Brain microvascular endothelial cell (primary cell): ENCODE data around the gene TTC31.

Experiments used
- DNase-seq: peaks from one replicate; pipeline ENCODE4 v3.0.0-alpha.2; 2020
- H3K27ac ChIP-seq: fragments of 250-450 bp; sonication (Bioruptor Pico); 2 replicates; pipeline ENCODE4 v1.5.1; 2020; ENCODE audit warnings: mild to moderate bottlenecking, moderate library complexity
- H3K27me3 ChIP-seq: fragments of 250-450 bp; sonication (Bioruptor Pico); replicated peaks from 2 replicates; pipeline ENCODE4 v1.5.1; 2020; ENCODE audit warnings: mild to moderate bottlenecking
- H3K36me3 ChIP-seq: fragments of 250-450 bp; sonication (Bioruptor Pico); replicated peaks from 2 replicates; pipeline ENCODE4 v1.5.1; 2020; ENCODE audit warnings: mild to moderate bottlenecking
- H3K4me3 ChIP-seq: 2 replicates; pipeline ENCODE4 v1.5.1; 2011; ENCODE audit warnings: low read depth, mild to moderate bottlenecking, control low read depth, low read length, moderate library complexity
- in situ Hi-C: cut with HindIII; loops from 2 replicates; pipeline ENCODE4 v1.10.0; 2017; ENCODE audit warnings: low sequenced_read_pairs, low pct_ligation_motif_present
- TF ChIP-seq, protein P1 (sequence below): IDR thresholded peaks from 2 replicates; pipeline ENCODE4 v1.5.1; 2011; ENCODE audit warnings: low read depth, mild to moderate bottlenecking, moderate library complexity, low read length, control low read depth, inconsistent platforms; ENCODE audit errors: missing control alignments

TTC31 gene

DNA sequence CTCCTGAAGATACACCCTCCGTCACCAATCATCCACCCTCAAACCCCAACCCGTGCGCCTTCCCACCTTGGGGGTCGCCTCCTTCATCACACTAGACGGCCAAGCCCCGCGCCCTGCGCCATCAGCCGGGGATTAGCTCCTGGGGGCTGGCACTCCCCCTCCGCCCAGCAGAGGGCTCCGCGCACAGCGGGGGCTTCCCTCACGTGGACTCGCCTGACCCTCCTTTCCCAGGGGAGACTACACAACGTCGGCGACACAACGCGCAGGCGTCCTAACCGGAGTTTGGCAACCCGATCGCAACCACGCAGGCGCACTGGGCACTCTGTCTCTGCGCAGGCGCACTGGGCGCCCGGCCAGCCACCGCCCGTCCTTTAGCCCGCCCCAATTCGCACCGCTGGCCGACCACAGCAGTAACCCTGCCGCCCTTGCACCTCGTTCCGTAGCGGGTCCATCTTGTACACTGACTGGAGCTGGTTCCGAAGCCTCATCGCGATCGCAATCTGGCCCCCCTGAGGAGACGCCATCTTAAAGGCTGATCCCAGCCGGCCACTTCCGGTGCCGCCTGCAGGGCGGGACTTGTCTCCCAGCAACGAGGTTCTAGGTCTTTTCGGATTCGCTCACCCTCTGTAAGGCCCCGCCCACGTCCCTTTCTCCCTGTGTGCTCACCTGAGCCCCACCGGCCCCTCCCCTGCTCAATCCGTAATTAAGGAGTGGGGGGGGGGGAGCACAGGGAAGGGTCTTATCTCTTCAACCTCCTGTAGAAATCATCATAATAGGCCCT lies 24.5 kb downstream of the TTC31 start, which contains the start of gene PCGF1:
Gene PCGF1 (minus strand): TSS at position 551 of the 781 bp plus-strand sequence. CDS start 27 bp downstream, at position 524.
- peak within 1 kb of the TSS; percentile 97 for H3K27ac ChIP-seq
- DNase-seq: peak; percentile 97
- H3K27me3 ChIP-seq: peaks cover 12% of the 10 kb centered on the region

DNA sequence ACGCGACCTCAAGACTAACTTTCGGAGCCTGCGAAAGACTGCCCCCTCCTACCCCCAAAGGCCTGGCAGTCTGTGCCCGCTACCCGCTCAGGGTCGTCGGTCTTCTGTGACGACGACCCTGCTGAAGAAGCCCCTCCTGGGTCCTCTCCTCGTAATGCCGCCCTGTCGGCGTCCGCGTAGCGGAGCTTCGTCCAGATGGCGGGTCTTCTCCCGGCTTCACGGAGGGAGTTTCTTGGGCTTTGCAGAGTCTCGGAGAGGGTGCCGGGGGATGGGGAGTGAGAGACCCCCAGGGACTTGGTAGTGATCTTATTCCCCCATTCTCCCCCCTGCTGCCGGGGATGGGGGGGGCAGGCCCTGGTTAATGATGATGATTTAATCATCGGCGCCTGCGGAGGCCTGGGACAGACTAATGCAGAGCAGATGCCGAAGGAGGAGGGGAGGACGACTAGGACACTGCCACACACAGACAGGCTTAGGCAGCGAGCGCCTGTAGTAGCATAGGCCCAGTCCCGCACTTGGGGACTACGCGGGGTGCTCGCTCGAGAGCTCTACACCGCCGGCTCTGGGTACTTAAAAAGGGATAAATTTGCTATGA lies 25.1 kb downstream of the TTC31 start:
- TF ChIP-seq, protein P1, sequence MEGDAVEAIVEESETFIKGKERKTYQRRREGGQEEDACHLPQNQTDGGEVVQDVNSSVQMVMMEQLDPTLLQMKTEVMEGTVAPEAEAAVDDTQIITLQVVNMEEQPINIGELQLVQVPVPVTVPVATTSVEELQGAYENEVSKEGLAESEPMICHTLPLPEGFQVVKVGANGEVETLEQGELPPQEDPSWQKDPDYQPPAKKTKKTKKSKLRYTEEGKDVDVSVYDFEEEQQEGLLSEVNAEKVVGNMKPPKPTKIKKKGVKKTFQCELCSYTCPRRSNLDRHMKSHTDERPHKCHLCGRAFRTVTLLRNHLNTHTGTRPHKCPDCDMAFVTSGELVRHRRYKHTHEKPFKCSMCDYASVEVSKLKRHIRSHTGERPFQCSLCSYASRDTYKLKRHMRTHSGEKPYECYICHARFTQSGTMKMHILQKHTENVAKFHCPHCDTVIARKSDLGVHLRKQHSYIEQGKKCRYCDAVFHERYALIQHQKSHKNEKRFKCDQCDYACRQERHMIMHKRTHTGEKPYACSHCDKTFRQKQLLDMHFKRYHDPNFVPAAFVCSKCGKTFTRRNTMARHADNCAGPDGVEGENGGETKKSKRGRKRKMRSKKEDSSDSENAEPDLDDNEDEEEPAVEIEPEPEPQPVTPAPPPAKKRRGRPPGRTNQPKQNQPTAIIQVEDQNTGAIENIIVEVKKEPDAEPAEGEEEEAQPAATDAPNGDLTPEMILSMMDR: no peak
- Histone ChIP-seq H3K36me3 (peaks cover 8% of the 10 kb centered on the region), H3K27ac (peak overlapping the region; percentile 97), H3K4me3 (peak overlapping the region; percentile 100), H3K27me3 (peaks cover 19% of the 10 kb centered on the region)
- DNase-seq: no peak
- in situ Hi-C loops: no loop called here

More for the DNA sequence above, 24.5 kb downstream of the TTC31 start, which contains the start of gene PCGF1:
- in situ Hi-C loops: no loop called here
- TF ChIP-seq, protein P1: peak; percentile 63
- Histone ChIP-seq H3K36me3 (peaks cover 8% of the 10 kb centered on the region), H3K4me3 (peak within 1 kb of the TSS; percentile 100)

DNA sequence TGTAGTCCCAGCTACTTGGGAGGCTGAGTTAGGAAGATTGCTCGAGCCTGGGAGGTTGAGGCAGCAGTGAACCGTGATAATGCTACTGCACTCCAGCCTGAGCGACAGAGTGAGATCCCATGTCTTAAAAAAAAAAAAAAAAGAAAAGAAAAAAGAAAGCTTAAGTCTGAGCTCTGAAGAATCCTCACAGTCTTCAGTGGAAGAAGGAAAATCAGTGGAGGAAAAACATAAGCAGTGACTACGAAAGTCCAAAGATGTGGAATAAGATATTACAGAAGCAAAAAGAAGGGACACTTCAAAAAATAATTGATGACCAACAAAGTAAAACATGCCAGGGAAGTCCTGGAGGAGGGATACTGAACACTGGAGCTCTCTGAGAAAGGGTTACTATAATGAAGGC lies 27.4 kb downstream of the TTC31 start:
- Histone ChIP-seq H3K27me3 (peaks cover 42% of the 10 kb centered on the region), H3K4me3 (no peak overlapping the region)
- TF ChIP-seq, protein P1: no peak

GRCh38 chr2:74511104-74511989 lies 28.5 kb downstream of the TTC31 start:
- Histone ChIP-seq H3K36me3 (no peaks in the 10 kb centered on the region), H3K27ac (no peak overlapping the region), H3K27me3 (peaks cover 52% of the 10 kb centered on the region), H3K4me3 (no peak overlapping the region)
- in situ Hi-C loops: no loop called here
- DNase-seq: no peak
- TF ChIP-seq, protein P1: no peak

More for the DNA sequence above, 27.4 kb downstream of the TTC31 start:
- H3K27ac ChIP-seq: no peak overlapping the region
- H3K36me3 ChIP-seq: peaks cover 7% of the 10 kb centered on the region
- DNase-seq: no peak
- in situ Hi-C loops: no loop called here

GRCh38 chr2:74512744-74513604 lies 30.1 kb downstream of the TTC31 start:
- TF ChIP-seq, protein P1: no peak
- DNase-seq: no peak
- Histone ChIP-seq H3K4me3 (no peak overlapping the region), H3K27me3 (peaks cover 61% of the 10 kb centered on the region), H3K36me3 (no peaks in the 10 kb centered on the region), H3K27ac (no peak overlapping the region)
- in situ Hi-C loops: no loop called here
